ENCODE measurements around the gene LRRC55.

Gene LRRC55

DNA sequence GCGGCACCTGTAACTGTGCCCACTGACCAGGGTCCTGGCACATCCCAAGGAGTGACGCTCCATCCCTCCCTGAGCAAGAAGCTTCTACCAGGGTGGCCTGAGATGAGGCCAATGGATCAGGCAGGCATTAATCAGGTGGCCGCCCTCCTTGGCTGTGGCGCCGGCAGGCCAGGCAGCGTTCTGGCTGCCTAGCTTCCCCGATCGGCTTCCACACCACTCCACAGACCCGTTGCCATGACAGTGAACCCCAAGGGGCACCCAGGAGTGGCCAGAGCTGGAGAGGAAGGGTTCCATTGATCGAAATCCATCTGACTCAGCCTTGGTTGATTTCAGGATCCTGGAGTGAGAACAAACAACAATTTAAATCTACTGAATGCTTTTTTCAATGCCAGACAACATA lies 20.5 kb downstream of the LRRC55 start:
- DNase-seq (ENCODE audit: low read depth), result no peak

DNA sequence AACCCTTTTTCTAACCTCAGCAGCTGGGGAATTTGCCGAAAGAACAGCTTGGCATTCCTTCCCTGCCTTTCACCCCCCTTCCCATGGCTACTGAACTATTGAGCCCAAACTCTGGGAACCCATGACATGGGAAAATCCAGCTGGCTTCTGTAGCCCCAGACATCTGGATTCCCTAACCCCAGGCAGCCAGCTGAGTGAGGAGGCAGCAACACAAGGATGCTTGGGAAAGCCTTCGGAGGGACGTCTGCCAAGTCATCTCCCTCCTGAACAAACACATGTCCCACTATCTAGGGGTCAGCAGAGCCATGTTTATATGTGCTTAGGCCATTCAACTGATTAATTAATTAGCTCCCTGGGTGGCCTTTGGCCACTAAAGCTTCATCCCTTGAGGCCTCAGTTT lies 21.6 kb downstream of the LRRC55 start:
- DNase-seq (ENCODE audit: low read depth), result no peak

DNA sequence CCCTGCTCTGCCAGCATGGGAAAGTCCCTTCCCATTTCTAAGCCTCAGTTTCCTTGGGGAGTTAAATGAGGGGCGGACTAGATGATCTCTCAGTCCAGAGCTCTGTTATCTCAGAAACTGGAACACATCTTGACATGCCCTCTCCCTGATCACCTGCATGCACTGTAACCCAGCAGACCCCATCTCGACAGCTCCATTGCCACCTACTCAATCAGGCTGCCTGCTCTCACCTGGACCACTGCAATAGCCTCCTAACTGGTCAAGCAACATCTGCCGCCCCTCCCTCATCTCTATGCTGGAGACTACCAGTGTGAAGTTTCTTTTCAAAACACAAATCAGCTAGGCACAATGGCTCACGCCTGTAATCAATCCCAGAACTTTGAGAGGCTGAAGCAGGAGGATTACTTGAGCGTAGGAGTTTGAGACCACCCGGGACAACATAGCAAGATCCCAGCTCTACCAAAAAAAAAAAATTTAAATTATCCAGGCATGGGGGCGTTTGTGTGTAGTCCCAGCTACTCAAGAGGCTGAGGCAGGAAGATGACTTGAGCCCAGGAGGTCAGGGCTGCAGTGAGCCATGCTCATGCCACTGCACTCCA lies 22.2 kb downstream of the LRRC55 start:
- no peak for DNase-seq (ENCODE audit: low read depth)

DNA sequence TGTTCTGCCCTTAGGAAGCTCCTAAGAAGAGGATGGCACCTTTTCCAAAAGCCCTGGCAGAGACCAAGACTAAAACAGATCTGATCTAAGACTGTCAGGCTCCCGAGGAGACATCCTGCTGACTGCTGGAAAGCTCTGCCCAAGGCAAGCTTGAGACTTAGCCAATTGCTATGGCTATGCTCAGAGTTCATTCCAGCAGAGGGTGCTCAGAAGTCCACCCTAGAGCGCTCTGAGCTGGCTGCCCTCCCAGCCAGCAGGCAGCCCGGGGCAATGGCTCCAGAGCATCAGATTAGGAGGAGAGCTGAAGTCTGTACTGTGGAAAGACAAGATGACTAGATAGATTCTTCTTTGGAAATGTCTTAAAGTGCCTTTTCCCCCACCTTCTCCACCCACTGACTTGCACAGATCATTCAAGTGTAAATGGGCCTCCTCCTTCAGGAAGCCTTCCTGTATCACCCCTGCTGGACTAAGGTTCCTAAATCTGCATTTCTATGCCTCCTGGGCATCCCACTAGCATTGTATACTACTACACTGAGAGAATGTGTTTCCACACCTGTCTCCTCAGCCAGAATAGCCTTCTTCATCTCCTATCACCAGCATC lies 23.4 kb downstream of the LRRC55 start:
- DNase-seq (ENCODE audit: low read depth), result no peak

DNA sequence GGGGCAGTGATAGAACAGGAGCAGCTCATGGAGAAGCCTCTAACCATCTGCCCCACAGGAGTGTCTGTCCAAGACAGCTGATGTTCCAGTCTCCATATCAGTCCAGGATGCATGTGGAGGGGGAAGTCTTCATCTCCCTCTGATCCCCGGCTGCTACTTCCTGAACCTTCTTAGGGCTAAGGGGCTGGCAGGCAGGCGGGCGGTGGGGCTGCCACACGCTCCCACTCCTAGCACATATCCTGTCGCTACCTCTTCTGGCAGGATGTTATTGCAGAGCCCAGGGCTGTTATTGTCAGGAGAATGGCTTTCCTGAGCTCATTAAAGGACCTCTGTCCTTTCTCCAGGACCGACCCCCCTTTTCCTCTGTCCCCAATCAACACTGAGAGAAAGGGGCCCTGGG lies 25.4 kb downstream of the LRRC55 start:
- DNase-seq (ENCODE audit: low read depth), result no peak

DNA sequence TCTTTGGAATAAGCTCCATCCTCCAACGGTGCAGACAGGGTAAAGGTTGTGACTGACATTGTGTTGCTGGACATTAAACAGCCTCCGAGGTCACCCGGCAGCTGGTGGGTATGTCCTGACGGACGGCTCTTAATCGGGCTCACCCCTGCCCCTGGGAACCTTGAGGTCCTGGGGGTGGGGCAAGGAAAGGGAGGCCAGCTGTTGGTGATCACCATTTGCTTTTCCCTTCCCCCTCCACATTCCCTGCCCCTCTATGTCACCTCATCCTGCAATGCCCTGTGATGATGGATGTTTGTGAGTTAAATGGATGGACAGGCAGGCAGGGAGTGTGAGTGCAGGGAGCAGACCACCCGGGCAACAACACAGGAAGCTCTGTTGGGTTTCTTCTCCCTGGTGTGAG lies 29.0 kb downstream of the LRRC55 start:
- DNase-seq (ENCODE audit: low read depth), result no peak

DNA sequence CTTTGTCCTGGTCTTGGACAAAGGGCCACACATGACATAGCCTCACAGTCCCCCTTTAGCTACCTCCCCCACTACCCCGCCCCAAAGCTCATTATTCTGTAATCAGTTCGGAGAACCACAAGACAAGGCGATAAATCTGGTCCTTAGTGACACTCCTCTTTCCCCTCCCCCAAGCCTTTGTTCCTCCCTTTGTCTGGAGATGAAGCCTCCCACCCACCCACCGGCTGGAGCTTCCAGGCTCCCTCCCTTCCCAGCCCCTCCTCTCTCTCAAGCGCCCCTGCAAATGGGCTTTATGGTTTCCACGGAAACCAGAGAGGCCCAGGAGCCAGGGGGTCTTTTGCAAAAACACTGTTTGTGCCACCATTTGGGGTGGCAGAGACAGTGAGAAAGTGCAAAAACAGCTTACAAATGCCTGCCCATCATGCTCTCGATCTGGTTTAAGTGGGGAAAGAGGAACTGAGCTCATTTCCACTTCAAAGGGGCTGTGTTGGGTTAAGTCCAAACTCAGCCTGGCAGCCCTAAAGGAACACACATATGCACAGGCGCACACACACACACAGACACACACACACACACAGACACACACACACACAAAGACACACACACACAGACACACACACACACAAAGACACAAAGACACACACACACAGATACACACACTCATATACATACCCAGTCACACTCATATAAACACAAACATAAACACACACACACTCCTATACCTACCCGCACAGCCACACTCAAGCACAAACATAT lies 31.8 kb downstream of the LRRC55 start:
- no peak for DNase-seq (ENCODE audit: low read depth)

DNA sequence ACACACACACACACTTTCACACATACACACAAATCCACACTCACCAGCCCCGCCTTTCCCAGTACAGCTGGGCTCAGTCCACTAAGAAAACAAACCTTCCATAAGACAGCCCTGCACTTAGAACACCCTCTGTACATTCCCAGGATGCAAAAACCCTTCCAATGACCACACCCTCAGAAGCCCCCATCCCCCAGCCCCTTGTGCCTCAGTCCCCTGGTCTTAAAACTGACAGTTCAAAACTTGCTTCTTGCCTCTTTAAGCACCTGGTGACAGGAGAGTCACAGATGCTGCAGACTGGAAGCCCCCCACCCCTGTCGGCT lies 32.3 kb downstream of the LRRC55 start:
- no peak for DNase-seq (ENCODE audit: low read depth)

DNA sequence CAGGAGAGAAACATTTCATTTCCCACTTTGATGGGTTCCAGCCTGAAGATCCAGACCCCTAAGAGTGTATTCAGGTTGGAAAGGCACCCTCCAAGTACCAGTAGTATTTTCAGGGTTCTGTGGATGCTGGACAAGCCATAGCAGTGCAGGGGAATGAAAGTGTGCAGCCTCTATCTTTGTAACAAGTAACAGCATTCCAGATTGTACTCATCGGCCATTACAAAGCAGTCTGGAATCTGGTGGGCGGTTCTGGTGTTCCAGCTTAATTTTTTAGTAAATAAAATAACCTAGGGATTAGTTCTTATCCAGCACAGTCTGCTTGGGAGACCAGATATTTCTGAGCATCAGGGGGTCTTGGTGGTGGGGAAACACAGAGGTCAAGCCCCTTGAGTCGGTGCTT lies 32.7 kb downstream of the LRRC55 start:
- DNase-seq (ENCODE audit: low read depth), result no peak

DNA sequence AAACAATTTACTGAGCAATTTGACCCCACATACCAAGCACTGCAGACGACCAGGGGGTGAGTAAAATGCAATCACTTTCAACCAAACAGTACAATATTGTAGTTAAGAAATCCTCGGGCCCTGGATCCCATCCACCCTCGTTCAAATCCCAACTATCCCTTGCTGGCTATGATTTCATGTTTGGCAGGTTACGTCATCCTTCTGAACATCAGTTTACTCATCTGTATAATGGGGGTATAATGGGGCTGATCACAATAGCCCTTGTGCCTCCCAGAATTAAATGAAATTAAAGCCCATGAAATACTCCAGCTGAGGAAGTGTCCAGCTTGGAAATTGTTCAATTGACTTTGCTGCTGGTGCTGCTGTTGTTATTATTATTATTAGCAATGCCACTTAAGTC lies 34.7 kb downstream of the LRRC55 start:
- no peak for DNase-seq (ENCODE audit: low read depth)

DNA sequence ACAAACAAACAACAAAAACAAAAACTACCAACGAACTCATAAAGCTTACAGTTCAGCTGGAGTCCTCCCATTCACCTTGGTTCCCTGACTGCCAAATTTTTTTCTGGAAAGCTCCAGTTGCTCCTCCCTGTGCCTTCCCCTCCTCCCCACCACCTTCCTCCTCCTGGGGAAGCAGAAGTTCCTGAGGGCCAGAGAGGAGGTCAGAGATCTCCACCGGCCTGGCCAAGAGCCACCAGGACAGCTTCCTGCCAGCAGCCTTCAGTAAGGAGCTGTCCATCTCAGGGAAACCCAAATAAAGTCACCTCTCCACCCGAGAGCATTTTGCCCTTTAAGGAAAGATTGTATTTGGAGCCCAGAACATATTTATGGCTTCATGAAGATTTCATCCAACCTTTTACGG lies 35.3 kb downstream of the LRRC55 start:
- no peak for DNase-seq (ENCODE audit: low read depth)

DNA sequence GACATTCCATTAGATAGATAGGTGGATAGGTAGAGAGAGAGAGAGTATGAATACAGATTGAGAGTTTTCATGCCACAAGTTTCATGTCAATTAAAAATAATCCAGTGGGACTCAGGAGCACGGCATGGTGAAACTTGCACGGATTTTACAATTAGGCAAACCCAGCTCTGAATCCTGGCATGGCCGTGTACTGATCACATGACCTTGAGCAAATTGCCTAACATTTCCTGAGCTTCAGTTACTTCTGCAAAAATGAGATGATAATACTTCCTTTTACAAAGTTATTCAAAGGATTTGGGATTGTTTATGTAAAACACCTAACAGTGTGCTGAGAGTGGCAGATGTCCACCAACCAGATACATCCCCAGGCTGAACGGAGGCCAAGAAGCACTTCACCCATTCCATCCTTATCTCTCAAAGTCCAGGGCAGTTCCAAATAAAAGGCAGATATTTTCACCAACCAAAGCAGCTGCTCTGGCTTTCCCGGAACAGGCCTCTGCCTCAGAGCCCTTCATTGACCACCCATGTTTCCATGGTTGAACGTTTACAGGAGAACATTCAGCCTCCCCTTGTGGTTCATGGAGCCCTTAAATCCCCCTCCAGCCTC lies 37.4 kb downstream of the LRRC55 start:
- no peak for DNase-seq (ENCODE audit: low read depth)

DNA sequence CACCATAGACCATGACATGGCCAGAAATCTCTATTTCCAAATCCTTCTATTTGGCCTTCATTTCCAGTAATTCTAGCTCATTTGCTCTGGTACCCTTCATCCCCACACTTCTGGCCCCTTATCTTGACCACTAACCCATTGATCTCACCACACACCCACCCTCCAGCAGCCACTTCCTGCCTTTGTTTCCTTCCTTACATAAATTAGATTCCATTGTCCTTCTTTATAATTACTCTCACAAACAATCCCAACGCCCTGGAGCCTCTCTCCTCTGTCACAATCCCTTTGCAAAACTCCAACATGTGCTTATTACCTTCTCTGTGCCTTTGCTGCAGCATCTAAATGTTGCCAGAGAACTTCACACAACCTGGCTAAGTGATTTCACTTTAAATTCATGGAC lies 40.5 kb downstream of the LRRC55 start:
- no peak for DNase-seq (ENCODE audit: low read depth)

DNA sequence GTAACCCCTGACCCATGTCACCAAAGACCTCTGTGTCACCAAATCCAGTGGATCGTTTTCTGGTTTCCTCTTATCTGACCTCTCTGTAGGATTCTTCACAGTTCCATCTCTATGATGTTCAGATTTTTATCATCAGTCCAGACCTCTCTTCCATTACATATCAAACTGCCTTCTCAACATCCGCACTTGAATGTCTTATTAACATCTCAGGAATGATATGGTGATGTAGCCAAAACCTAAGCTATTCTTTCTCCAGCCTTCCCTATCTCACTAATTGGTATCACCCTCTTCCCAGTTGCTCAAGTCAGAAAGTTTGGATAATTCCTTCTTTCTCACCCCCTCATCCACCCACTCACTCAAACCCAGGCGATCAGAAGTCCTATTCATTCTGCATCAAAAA lies 41.8 kb downstream of the LRRC55 start:
- DNase-seq (ENCODE audit: low read depth), result no peak

DNA sequence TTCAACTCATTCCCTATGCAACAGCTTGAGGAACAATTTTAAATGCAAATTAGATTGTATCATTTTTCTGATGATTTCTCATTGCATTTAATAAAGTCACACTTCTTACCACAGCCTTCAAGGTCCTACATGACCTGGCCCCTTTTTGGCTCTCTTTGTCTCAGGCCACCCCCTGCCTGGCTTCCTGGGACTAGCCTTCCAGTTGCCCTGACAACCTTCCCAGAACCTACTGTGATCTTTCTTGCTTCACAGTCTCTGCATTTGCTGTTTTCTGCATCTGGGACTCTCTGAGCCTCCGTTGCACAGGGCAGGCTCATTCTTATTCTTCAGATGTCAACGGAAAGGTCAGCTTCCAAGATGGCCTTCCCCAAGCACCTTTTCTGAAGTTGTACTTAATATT lies 42.4 kb downstream of the LRRC55 start:
- no peak for DNase-seq (ENCODE audit: low read depth)

DNA sequence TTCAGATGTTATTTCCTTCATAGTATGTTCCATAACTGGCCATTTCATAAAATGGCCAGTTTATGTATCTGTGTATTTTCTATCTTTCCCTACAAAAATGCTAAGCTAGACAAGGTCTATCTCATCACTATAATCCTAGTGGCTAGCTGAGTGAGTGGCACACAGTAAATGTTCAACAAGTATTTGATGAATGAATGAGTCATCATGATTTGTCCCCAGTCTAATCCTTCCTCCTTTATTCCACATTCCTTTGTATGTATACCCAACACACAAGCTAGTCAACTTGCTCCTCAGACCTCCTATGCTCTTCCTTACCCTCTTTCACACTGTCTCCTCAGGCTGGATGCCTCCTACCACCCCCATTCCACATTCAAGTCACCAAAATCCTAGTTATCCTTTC lies 42.8 kb downstream of the LRRC55 start:
- DNase-seq (ENCODE audit: low read depth), result no peak

DNA sequence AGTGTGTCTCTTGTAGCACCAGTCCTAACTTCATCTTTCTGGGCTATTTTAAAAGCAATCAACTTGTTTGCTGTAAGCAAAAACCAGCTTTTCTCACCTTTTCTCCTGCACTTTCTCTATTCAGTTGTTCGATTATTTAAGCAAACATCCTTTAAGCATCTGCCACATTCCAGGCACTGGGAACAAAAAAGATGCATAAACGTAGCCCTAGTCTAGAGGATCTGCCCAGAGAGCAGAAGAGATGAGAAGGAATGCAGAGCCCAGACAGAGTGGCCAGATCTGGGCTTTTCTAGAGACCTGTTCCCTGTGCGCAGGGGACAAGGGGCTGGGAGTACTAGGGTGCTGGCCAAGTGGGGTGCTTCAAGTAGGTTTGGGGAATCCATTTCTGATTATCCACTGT lies 46.8 kb downstream of the LRRC55 start:
- DNase-seq (ENCODE audit: low read depth), result no peak

DNA sequence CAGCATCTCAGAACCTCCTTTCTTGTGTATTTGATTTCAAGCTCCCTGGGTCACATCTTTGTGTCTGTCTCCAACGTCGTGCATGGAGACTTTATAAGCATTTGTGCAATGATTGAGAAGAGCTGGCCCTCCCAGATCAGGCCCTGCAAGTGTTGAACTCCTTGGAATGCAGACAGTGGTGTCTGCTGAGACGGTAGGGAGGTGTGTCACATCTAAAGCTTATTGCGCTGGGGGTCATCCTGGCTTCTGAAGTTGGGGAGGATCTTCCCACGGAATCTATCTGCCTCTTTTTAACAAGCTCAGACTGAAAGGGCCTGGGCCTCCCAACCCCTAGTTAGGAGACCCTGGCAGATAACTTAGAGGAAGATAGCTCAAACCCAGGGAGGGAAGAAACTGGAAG lies 48.6 kb downstream of the LRRC55 start:
- no peak for DNase-seq (ENCODE audit: low read depth)

DNA sequence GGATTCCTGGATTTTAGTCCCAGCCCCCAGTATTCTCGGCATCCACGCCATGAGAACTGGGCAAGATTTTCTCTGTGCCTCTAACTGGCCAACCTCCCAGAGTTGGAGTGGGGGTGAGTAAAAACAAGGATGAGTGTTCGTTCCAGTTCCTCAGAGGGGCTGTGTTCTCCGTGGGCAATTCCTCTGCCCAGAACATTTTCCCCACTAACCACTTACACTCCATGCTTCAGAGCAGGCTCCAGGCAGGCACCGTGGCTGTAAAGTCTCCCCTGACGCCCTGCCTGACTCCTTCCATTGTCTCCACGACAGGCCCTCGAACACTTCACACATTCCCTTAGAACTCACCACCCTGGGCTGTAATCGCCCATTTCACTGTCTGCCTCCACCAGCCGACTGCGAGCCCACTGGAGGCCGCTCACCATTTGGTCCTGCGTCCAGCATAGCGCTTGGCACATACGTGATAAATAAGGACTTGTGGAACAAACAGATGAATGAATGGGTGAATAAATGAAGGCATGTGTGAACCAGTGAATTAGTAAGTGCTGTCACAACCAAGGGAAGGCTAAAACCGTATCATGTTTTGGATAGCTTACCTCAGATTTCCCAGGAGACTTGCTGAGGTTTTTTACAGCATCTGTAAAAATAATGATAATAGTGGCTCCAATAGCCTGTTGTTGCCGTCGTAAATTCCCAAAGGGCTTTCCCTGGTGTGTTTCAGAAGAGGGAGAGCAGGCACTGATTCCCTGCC lies 49.2 kb downstream of the LRRC55 start:
- no peak for DNase-seq (ENCODE audit: low read depth)

DNA sequence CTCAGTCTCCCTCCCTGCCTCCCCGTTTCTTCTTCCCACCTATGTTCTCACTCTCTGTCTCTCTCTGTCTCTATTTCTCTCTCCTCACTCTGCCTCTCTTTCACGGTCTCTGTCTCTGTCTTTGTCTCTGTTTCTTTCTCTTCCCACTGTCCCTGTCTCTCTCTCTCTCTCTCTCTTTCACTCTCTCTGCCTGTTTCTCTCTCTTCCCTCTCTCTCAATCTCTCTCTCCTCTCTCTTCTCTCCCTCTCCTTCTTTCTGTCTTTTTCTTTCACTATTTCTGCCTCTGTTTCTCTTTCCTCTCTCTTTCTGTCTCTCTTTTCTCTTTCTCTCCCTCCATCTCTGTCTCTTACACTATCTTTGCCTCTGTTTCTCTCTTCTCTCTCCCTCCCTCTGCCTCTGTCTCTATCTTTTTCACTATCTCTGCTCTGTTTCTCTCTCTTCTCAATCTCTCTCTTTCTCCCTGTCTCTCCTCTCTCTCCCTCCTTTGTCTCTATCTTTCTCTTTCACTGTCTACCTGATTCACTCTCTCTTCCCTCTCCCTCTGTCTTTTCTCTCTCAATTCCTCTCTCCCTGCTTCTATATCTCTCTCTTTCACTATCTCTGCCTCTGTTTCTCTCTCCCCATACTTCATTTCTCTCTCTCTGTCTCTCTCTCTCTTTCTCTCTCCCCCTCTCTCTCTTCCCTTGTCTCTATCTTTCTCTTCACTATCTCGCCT lies 49.9 kb downstream of the LRRC55 start:
- DNase-seq (ENCODE audit: low read depth), result no peak

DNA sequence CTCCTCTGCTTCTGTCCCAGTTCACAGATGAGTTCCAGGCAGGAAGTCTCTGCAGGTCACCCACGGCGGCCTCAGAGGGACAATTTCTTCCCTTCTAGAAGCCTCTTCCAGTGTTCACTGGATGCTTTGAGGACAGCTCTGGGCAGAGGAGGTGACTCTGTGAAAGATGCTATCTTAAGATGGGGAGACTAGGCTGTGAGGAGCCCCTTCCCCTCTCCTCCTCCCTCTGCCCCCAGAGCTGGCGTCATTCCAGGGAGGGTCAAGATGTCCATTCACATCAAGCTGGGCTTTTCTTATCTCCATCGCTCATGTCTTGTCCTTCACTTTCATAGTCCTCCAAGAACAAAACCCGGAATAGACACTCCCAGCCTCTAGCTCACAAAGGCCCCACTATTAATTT lies 51.9 kb downstream of the LRRC55 start:
- no peak for DNase-seq (ENCODE audit: low read depth)
